Omental fat pad (tissue), 4 donors: ENCODE measurements around the gene KISS1R. TPM values are rescaled to one million over a fixed set of nuclear protein-coding genes. Genes with fewer than 3 reads are reported as not detected.

Source experiments
- ATAC-seq: fragments of 150-250 bp; one replicate; pipeline ENCODE4 v1.9.1; 2016; ENCODE audit warnings: mild to moderate bottlenecking, moderate library complexity; ENCODE audit not compliant: low FRiP score
- DNase-seq: peaks from one replicate; pipeline ENCODE4 v3.0.0-alpha.2; 2019; ENCODE audit warnings: low spot score
- CTCF ChIP-seq, 3 donors: fragments of 450-650 bp; IDR thresholded peaks; one replicate each; pipeline ENCODE4 v1.5.1; 2016 to 2017; ENCODE audit warnings: antibody characterized with exemption in 3 of 3, mild to moderate bottlenecking in 3 of 3, moderate library complexity in 2 of 3
- total RNA-seq, 4 donors: library from RNA; depleted of rRNA; stranded (reverse); fragments of >200 nt; gene quantifications; one replicate each; pipeline ENCODE4 v1.1.0, GENCODE V29; 2016

The KISS1R gene
- total RNA-seq, 4 donors from 2014 or later, result 0.24 TPM; not detected in 3

- no peak for ATAC-seq
- no peak for TF ChIP-seq CTCF (IDR thresholded peaks at IDR 0.05)
- DNase-seq, result no peak
Measured at GRCh38 chr19:871446-872265, 45.5 kb upstream of the KISS1R start.

GRCh38 chr19:872266-872951 is 44.7 kb upstream of the KISS1R start:
- ATAC-seq (no peak), DNase-seq (no peak)
- TF ChIP-seq CTCF (IDR thresholded peaks at IDR 0.05), result no peak

GRCh38 chr19:873084-873483 is 44.0 kb upstream of the KISS1R start:
- DNase-seq, result no peak
- TF ChIP-seq CTCF (IDR thresholded peaks at IDR 0.05), result no peak
- ATAC-seq, result no peak

- DNase-seq (no peak), ATAC-seq (no peak)
- no peak for TF ChIP-seq CTCF (IDR thresholded peaks at IDR 0.05)
Measured at GRCh38 chr19:873561-874041, 43.5 kb upstream of the KISS1R start.

GRCh38 chr19:875265-875879 is 41.8 kb upstream of the KISS1R start:
- ATAC-seq (no peak), DNase-seq (no peak)
- no peak for TF ChIP-seq CTCF (IDR thresholded peaks at IDR 0.05)

- ATAC-seq, result no peak
- TF ChIP-seq CTCF (IDR thresholded peaks at IDR 0.05), result no peak
- no peak for DNase-seq
Measured at GRCh38 chr19:876089-876488, 41.0 kb upstream of the KISS1R start.
